HTR-8/SVneo (cell line): ENCODE data around the gene RANBP9.

Source experiments
- DNase-seq: peaks from one replicate; pipeline ENCODE4 v3.0.0; 2011; ENCODE audit warnings: low spot score, mixed read lengths; ENCODE audit not compliant: insufficient read length
- FAIRE-seq: peaks from 2 replicates; lab custom pipeline; 2011; peaks lifted over from hg19 to GRCh38; lab: Jason Lieb, UNC

Gene RANBP9

GRCh38 chr6:13574571-13575376 lies 136.9 kb downstream of the RANBP9 start, which contains the start of gene SIRT5:
Gene SIRT5 (plus strand): TSS chr6:13574601. CDS start chr6:13584111, 9,510 bp downstream.
- FAIRE-seq = peak; percentile 86

GRCh38 chr6:13574149-13574570 lies 137.5 kb downstream of the RANBP9 start:
- peak; percentile 98 for FAIRE-seq
- peak; percentile 96 for DNase-seq

More at GRCh38 chr6:13574571-13575376, 136.9 kb downstream of the RANBP9 start, which contains the start of gene SIRT5:
- DNase-seq = peak; percentile 82

DNA sequence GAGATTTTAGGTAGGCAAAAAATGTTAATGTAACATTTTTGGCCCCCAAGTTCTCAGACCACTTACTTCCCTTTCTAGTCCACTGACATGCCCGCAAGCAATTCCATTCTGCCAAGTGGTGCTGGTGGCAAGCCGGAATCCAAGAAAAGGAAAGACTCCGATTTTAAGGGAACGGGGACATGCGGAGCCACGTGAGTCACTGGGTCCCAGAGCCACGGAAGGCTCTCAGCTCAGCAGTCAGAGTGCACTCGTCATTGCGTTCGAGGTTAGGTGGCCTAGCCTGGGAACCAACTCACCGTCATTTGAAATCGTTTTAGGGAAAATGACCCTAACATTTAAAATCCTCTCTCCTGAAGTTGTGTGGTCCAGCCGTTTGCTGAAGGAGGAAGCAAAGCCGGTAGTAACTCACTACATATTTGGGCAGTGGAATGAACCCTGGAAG lies 137.9 kb downstream of the RANBP9 start:
- no peak for DNase-seq
- FAIRE-seq = peak; percentile 69

DNA sequence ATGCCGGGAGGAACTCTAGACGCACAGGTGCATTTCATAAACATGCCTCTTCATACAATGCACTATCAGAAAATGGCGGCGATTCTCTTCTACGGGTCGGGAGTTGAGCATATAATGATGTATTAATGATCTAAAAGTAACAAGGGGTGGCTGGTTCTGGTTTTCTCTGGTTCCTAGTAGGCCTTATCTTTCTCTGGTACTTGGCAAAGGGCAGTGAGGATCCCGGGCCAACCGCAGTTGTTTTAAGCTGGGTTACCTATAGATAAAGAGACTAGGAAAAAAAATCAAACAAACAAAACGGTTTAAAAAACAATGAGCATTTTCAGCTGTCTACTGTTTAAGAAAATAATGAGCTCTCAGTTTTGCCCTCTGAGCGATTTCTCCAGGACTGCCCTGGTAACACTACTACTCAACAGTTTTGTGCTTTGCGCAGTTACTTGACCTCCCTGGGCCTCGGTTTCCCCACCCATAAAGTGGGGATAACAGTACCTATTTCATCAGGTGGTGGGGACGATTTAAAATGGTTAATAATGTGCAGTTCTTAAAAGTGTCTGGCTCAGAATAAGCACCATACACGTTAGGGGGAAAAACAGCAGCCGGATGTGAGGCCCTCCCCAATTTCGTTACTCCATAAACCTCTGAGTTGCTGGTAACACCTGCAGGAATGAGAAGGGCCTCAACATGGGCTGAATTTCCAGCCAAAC lies 138.5 kb downstream of the RANBP9 start:
- DNase-seq (no peak), FAIRE-seq (no peak)

DNA sequence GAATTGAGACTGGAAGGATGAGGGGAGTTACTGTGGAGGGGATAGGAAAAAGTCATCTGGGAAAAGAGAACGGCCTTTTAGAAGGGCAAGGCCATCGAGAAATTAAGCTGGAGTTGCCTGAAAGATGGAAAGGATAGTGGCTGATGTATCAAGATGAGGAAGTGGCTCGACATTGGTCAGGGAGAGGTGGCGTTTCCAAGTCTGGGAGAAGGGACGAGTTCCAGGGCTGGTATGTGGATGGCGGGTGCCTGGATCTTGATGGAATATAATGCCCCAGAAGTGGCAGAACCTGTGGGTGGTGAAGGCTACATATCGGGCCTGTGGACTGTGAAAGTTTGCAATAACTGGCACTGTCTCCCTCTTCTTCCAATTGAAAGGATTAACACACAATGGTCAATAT lies 139.4 kb downstream of the RANBP9 start:
- FAIRE-seq (no peak), DNase-seq (no peak)
